Measurements from ENCODE around the gene ATP6V0B. TPM values are rescaled to one million over a fixed set of nuclear protein-coding genes. Genes with fewer than 3 reads are reported as not detected.

Gene ATP6V0B
- total RNA-seq, 2 donors from 2014 or later, result 73.5 to 103 TPM

GRCh38 chr1:43992232-43992995 lies 17.7 kb downstream of the ATP6V0B start:
- Histone ChIP-seq H3K9me3 (no peaks in the 10 kb centered on the region), H3K36me3 (replicated peaks in 1 of 2; ENCODE audit: insufficient read depth in 1 of 2, low read depth in 2 of 2) (no peaks in the 10 kb centered on the region), H3K27me3 (no peaks in the 10 kb centered on the region), H3K4me3 (peak overlapping the region; percentile 38 to 65), H3K4me1 (peaks cover 19% of the 10 kb centered on the region), H3K27ac (peak overlapping the region; percentile 79 to 89 (median 84))
- DNase-seq (no peak), ATAC-seq (no peak)
- WGBS, 2 donors, result 31 to 47% methylated on average over 6 to 11 of the region's 11 CpGs
- TF ChIP-seq CTCF (IDR thresholded peaks at IDR 0.05), result no peak
- TF ChIP-seq POLR2A (IDR thresholded peaks at IDR 0.05), result no peak
- intact Hi-C loops (cut with DNase I), result no loop called here

GRCh38 chr1:43993206-43993914 lies 18.6 kb downstream of the ATP6V0B start:
- H3K27me3 ChIP-seq, result no peaks in the 10 kb centered on the region
- no peak for ATAC-seq

GRCh38 chr1:43994071-43994470 lies 19.3 kb downstream of the ATP6V0B start:
- Histone ChIP-seq H3K4me1 (peaks cover 19% of the 10 kb centered on the region), H3K27ac (no peak overlapping the region), H3K36me3 (replicated peaks in 1 of 2; ENCODE audit: insufficient read depth in 1 of 2, low read depth in 2 of 2) (no peaks in the 10 kb centered on the region), H3K9me3 (no peaks in the 10 kb centered on the region), H3K27me3 (no peaks in the 10 kb centered on the region), H3K4me3 (no peak overlapping the region)
- no peak for ATAC-seq
- WGBS, 2 donors, result 87 to 92% methylated on average over 7 of the region's 7 CpGs
- intact Hi-C loops (cut with DNase I), result no loop called here
- DNase-seq, result no peak
- no peak for TF ChIP-seq CTCF (IDR thresholded peaks at IDR 0.05)
- TF ChIP-seq POLR2A (IDR thresholded peaks at IDR 0.05), result no peak

More at GRCh38 chr1:43993206-43993914, 18.6 kb downstream of the ATP6V0B start:
- H3K9me3 ChIP-seq, result no peaks in the 10 kb centered on the region
- intact Hi-C loops (cut with DNase I), result no loop called here
- H3K36me3 ChIP-seq (replicated peaks in 1 of 2; ENCODE audit: insufficient read depth in 1 of 2, low read depth in 2 of 2), result no peaks in the 10 kb centered on the region
- 91 to 93% methylated on average over 9 of the region's 9 CpGs for WGBS, 2 donors
- TF ChIP-seq POLR2A (IDR thresholded peaks at IDR 0.05) (no peak), CTCF (IDR thresholded peaks at IDR 0.05) (no peak)
- peaks cover 19% of the 10 kb centered on the region for H3K4me1 ChIP-seq
- DNase-seq, result no peak
- H3K4me3 ChIP-seq, result no peak overlapping the region
- H3K27ac ChIP-seq, result peak overlapping the region in 1 of 4 donors; percentile 84

- H3K4me1 ChIP-seq, result peaks cover 19% of the 10 kb centered on the region
- H3K27me3 ChIP-seq, result no peaks in the 10 kb centered on the region
- H3K36me3 ChIP-seq (replicated peaks in 1 of 2; ENCODE audit: insufficient read depth in 1 of 2, low read depth in 2 of 2), result no peaks in the 10 kb centered on the region
- intact Hi-C loops (cut with DNase I), result no loop called here
- TF ChIP-seq POLR2A (IDR thresholded peaks at IDR 0.05), result no peak
- TF ChIP-seq CTCF (IDR thresholded peaks at IDR 0.05), result no peak
- no peak overlapping the region for H3K4me3 ChIP-seq
- no peak overlapping the region for H3K27ac ChIP-seq
- 78 to 80% methylated on average over 10 to 15 of the region's 15 CpGs for WGBS, 2 donors
- no peak for DNase-seq
- no peak for ATAC-seq
- H3K9me3 ChIP-seq, result no peaks in the 10 kb centered on the region
Measured at GRCh38 chr1:43994794-43995790, 20.3 kb downstream of the ATP6V0B start.

Measured in body of pancreas (tissue), 4 donors.